Colonic mucosa (tissue), 4 donors: ENCODE data around the gene TWIST2. TPM values are rescaled to one million over a fixed set of nuclear protein-coding genes. Genes with fewer than 3 reads are reported as not detected.

Source experiments
- DNase-seq: peaks from one replicate; pipeline ENCODE4 v3.0.0-alpha.2; 2020
- H3K27ac ChIP-seq: fragments of 200-600 bp; one replicate; pipeline ENCODE4 v1.8.0; 2021
- H3K27me3 ChIP-seq: fragments of 200-600 bp; one replicate; pipeline ENCODE4 v1.8.0; 2021
- H3K36me3 ChIP-seq: fragments of 200-600 bp; one replicate; pipeline ENCODE4 v1.8.0; 2021
- H3K4me1 ChIP-seq: fragments of 200-600 bp; one replicate; pipeline ENCODE4 v1.8.0; 2021; ENCODE audit warnings: mild to moderate bottlenecking
- H3K4me3 ChIP-seq: fragments of 200-600 bp; one replicate; pipeline ENCODE4 v1.8.0; 2021
- H3K9ac ChIP-seq, 2 donors: one replicate each; pipeline ENCODE4 v1.7.0; 2013; ENCODE audit warnings: control low read depth in 2 of 2, low read depth in 2 of 2, low read length in 2 of 2
- H3K9me3 ChIP-seq: fragments of 200-600 bp; one replicate; pipeline ENCODE4 v1.8.0; 2021
- intact Hi-C: fragments of 100-400 bp; cut with DNase I; formaldehyde crosslinking; loops from one replicate; pipeline ENCODE4 v1.14.1; 2022
- total RNA-seq, 2 donors: library from RNA; stranded (reverse); fragmentation: NEBNext Ultra II Directional in 1 of 2; extraction: Animal tissue kit (Norgen Biotek cat#: 25700) in 1 of 2; gene quantifications; one replicate each; pipeline ENCODE4 v1.2.1, GENCODE V29; 2021
- TF ChIP-seq, protein P1 (sequence below): fragments of 200-600 bp; IDR thresholded peaks from one replicate; pipeline ENCODE4 v1.8.0; 2022; ENCODE audit warnings: antibody characterized with exemption, mild to moderate bottlenecking
- donor health status: healthy.
- donor health status: DM: no; HTN: no; CAD: no.
- donor health status: DM: no; HTN: no; CAD: no.

TWIST2 gene
- total RNA-seq, 2 donors from 2014 or later, result 0.82 to 2.7 TPM

DNA sequence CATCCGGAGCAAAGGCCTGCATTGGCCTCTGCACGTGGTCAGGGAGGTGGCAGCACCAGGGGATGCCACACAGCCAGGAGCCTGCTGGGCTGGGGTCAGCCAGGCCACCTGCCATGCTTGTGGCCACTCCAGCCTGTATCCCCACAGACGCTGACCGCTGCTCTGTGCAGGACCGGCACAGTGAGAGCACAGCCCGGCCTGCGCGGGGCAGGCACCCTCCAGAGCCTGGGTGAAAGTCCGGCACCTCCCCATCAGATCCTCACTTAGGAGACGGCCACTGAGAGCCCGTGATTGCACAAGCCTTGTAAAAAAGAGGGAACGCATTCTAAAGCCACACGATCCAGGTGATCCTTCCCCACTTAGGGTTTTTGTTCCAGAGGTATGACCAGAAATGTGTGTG, 42.2 kb downstream of the TWIST2 start:
- DNase-seq, result no peak
- Histone ChIP-seq H3K27ac (no peak overlapping the region), H3K36me3 (no peaks in the 10 kb centered on the region), H3K4me3 (no peak overlapping the region), H3K9me3 (no peaks in the 10 kb centered on the region), H3K4me1 (no peaks in the 10 kb centered on the region), H3K27me3 (no peaks in the 10 kb centered on the region), H3K9ac (no peak overlapping the region)
- TF ChIP-seq, protein P1, sequence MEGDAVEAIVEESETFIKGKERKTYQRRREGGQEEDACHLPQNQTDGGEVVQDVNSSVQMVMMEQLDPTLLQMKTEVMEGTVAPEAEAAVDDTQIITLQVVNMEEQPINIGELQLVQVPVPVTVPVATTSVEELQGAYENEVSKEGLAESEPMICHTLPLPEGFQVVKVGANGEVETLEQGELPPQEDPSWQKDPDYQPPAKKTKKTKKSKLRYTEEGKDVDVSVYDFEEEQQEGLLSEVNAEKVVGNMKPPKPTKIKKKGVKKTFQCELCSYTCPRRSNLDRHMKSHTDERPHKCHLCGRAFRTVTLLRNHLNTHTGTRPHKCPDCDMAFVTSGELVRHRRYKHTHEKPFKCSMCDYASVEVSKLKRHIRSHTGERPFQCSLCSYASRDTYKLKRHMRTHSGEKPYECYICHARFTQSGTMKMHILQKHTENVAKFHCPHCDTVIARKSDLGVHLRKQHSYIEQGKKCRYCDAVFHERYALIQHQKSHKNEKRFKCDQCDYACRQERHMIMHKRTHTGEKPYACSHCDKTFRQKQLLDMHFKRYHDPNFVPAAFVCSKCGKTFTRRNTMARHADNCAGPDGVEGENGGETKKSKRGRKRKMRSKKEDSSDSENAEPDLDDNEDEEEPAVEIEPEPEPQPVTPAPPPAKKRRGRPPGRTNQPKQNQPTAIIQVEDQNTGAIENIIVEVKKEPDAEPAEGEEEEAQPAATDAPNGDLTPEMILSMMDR, result no peak
- intact Hi-C loops, result no loop called here

DNA sequence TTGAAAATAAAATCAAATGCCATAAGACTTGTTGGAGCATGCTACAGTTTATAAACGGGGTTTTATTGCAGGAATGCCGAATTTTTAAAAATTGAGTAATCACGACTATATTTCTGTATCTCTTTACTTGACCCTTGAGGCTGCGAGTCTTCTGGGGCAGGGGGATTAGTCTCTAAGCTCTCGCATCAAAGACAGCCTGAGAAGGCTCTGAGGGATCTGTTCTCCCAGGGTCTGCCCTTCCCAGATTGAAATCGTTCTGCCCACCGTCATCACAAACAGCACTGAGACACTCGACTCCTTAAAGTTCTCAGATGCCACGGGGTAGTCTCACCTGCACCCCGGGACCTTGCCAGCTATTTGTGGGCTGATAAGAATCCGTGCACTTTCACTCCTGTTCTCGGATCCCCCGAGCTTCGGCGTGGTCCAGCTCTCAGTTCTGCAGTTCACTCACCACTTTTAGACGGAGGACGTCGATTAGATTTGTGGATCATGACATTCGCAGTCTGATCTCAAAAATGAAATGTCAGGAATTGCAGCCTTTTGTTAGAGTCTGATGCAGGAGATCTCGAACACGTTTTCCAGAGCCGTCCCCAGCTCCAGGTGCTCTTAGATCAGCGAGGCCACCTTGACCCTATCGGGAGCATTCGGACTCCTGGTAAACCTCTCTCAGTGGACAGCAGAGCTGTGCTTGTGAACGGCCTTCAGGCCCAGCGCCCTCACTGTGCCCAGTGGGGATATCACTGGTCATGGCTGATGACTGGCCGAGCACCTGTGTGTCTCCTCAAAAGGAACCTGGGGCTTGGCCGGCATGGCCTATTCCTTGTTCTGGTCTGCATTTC, 43.0 kb downstream of the TWIST2 start:
- no peak overlapping the region for H3K4me3 ChIP-seq
- intact Hi-C loops, result no loop called here
- H3K9me3 ChIP-seq, result no peaks in the 10 kb centered on the region
- H3K9ac ChIP-seq, result no peak overlapping the region
- H3K27me3 ChIP-seq, result no peaks in the 10 kb centered on the region
- no peak for DNase-seq
- TF ChIP-seq, protein P1, result no peak
- no peak overlapping the region for H3K27ac ChIP-seq
- no peaks in the 10 kb centered on the region for H3K36me3 ChIP-seq
- H3K4me1 ChIP-seq, result no peaks in the 10 kb centered on the region

DNA sequence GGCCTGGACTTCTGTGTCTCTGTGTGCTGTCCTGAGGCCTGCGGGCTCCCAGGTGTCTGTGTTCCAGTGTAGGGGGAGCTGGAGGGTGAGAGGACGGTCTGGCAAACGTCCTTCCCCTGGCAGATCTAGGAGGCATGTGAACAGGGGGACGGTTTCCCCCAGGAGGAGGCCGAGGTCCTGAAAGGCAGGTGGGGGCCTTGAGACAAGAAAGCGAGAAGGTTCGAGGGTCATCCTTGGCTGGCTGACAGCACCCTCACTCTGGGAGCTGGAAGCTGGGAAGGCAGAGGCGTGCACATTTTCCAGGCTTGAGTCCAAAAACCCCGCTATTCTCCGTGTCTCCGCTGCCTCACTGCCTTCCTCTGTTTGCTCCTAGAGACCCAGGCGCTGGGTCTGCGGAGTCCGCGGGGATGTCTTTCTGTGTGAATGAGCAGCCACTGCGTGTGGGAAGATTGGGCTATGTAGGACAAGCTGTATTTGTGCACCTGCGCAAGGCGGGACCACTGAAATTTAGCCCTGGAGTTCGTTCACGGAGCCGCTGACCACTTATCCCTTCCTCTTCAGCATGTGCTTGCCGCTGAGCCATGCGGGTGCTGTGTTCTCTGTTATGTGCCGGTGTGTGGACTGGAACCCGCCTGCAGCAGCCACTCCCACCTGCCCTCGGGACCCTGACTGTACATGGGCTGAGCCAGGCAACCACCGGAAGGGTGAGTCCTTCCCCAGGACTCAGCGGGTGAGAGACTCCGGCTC, 43.7 kb downstream of the TWIST2 start:
- no peaks in the 10 kb centered on the region for H3K4me1 ChIP-seq
- intact Hi-C loops, result no loop called here

DNA sequence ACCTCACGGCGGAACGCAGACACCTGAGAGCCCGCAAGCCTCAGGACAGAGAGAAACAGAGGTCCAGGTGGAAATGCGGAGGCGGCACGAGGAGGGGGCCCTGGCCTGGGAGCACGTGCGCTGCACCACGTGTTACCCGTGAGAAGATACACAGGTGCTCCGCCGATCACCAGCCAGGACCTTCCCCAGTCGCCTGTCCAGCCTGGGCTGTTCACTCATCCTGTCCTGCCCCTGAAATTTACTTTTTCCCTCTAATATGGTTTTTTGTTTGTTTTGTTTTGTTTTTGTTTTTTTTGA, 44.3 kb downstream of the TWIST2 start:
- Histone ChIP-seq H3K4me3 (no peak overlapping the region), H3K36me3 (no peaks in the 10 kb centered on the region), H3K27ac (no peak overlapping the region), H3K4me1 (no peaks in the 10 kb centered on the region), H3K9ac (no peak overlapping the region), H3K9me3 (no peaks in the 10 kb centered on the region), H3K27me3 (no peaks in the 10 kb centered on the region)
- DNase-seq, result no peak
- TF ChIP-seq, protein P1, result no peak
- intact Hi-C loops, result no loop called here

More for the DNA sequence above, 43.7 kb downstream of the TWIST2 start:
- H3K27ac ChIP-seq, result no peak overlapping the region
- TF ChIP-seq, protein P1, result no peak
- H3K27me3 ChIP-seq, result no peaks in the 10 kb centered on the region
- no peak overlapping the region for H3K9ac ChIP-seq
- no peaks in the 10 kb centered on the region for H3K9me3 ChIP-seq
- DNase-seq, result no peak
- no peak overlapping the region for H3K4me3 ChIP-seq
- no peaks in the 10 kb centered on the region for H3K36me3 ChIP-seq

DNA sequence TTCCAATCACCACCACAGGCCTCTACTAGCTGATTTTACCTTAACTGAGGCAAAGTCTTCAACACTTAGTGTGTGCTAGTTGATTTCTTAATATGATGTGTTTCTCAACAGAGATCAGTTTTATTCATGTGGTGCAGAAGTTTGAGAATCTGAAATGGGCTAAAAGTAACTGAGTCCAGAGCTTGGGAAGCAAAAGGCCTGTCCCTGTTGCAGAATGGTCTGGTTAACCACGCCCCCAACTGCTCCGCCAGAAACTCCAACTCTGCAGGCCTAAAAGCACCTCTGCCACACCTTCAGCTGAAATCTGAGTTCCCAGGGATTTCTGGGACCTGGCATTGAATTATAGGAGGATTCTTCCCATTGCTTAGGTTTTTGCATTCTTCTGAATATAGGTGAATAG, 44.9 kb downstream of the TWIST2 start:
- no peaks in the 10 kb centered on the region for H3K36me3 ChIP-seq
- TF ChIP-seq, protein P1, result no peak
- DNase-seq, result no peak
- no peak overlapping the region for H3K4me3 ChIP-seq
- H3K27ac ChIP-seq, result no peak overlapping the region
- H3K27me3 ChIP-seq, result no peaks in the 10 kb centered on the region
- intact Hi-C loops, result no loop called here
- no peak overlapping the region for H3K9ac ChIP-seq
- H3K9me3 ChIP-seq, result no peaks in the 10 kb centered on the region
- H3K4me1 ChIP-seq, result no peaks in the 10 kb centered on the region
